Rectal smooth muscle tissue (tissue), 1 donor: Measurements from ENCODE around the gene LPP.

Source experiments
- H3K27ac ChIP-seq: one replicate; pipeline ENCODE4 v1.7.0; 2013; ENCODE audit warnings: low read depth, low read length, inconsistent platforms
- H3K27me3 ChIP-seq: one replicate; pipeline ENCODE4 v1.7.0; 2013; ENCODE audit warnings: low read length; ENCODE audit not compliant: control insufficient read depth, insufficient read depth
- H3K36me3 ChIP-seq: one replicate; pipeline ENCODE4 v1.7.0; 2013; ENCODE audit warnings: low read length; ENCODE audit not compliant: control insufficient read depth, insufficient read depth
- H3K4me1 ChIP-seq: one replicate; pipeline ENCODE4 v1.7.0; 2013; ENCODE audit warnings: low read length; ENCODE audit not compliant: control insufficient read depth, insufficient read depth
- H3K4me3 ChIP-seq: one replicate; pipeline ENCODE4 v1.7.0; 2013; ENCODE audit warnings: low read length
- H3K9ac ChIP-seq: one replicate; pipeline ENCODE4 v1.7.0; 2013; ENCODE audit warnings: low read length

Gene LPP

GRCh38 chr3:188546835-188547670 is 393.1 kb downstream of the LPP start:
- Histone ChIP-seq H3K4me3 (no peak overlapping the region), H3K27me3 (no peaks in the 10 kb centered on the region), H3K9ac (no peak overlapping the region), H3K36me3 (no peaks in the 10 kb centered on the region), H3K27ac (no peak overlapping the region), H3K4me1 (no peaks in the 10 kb centered on the region)

- H3K27ac ChIP-seq = no peak overlapping the region
- no peaks in the 10 kb centered on the region for H3K36me3 ChIP-seq
- H3K27me3 ChIP-seq = no peaks in the 10 kb centered on the region
- peaks cover 9% of the 10 kb centered on the region for H3K4me1 ChIP-seq
- H3K4me3 ChIP-seq = no peak overlapping the region
- H3K9ac ChIP-seq = no peak overlapping the region
These were observed 399.6 kb downstream of the LPP start for GRCh38 chr3:188553569-188553968.

DNA sequence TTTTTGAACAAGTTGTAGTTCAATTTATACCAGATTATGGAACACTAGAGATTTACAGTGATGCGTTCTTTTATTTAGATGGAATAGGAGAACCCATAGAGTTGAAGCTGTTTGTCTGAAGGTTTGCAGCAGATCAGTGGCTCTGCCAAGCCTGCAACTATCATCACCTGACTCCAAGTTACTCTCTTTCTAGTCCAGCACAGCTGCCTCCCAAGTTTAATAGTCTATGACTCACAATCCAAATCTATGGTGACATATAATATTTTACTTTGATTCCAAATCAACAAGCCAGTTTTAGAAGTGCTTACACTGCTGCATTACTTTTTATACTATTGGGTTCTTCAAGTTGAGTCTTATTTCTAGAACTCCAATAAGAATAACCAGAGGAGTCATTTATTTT is 400.4 kb downstream of the LPP start:
- Histone ChIP-seq H3K36me3 (no peaks in the 10 kb centered on the region), H3K9ac (no peak overlapping the region), H3K4me1 (peaks cover 9% of the 10 kb centered on the region), H3K27me3 (no peaks in the 10 kb centered on the region), H3K4me3 (no peak overlapping the region), H3K27ac (no peak overlapping the region)

DNA sequence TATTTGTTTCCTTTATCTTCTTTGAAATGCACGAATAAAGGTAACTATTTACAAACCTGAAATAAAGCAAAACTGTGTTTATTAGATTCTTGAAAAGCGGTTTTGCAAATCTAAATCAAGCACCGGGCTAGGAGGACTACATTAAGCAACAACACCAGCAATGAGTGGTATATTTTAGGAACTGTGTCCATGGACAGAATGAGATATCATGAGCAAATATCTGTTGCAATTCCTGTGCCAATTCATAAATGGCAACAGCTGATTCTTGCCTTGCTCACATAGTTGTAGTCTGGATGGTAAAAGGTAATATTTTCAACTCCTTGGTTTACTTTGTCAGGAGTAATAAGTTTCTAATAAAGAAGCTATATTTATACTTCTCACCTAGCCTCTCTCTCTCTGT is 403.3 kb downstream of the LPP start:
- Histone ChIP-seq H3K4me3 (no peak overlapping the region), H3K36me3 (no peaks in the 10 kb centered on the region), H3K27ac (no peak overlapping the region), H3K4me1 (peaks cover 16% of the 10 kb centered on the region), H3K9ac (no peak overlapping the region), H3K27me3 (no peaks in the 10 kb centered on the region)

- Histone ChIP-seq H3K4me1 (peaks cover 20% of the 10 kb centered on the region), H3K4me3 (no peak overlapping the region), H3K36me3 (no peaks in the 10 kb centered on the region), H3K27me3 (no peaks in the 10 kb centered on the region), H3K27ac (no peak overlapping the region), H3K9ac (no peak overlapping the region)
These were observed 404.6 kb downstream of the LPP start for GRCh38 chr3:188558343-188559071.

- Histone ChIP-seq H3K4me3 (no peak overlapping the region), H3K27me3 (no peaks in the 10 kb centered on the region), H3K4me1 (peaks cover 14% of the 10 kb centered on the region), H3K9ac (no peak overlapping the region), H3K27ac (no peak overlapping the region), H3K36me3 (no peaks in the 10 kb centered on the region)
These were observed 405.1 kb downstream of the LPP start for GRCh38 chr3:188559072-188559429.

- Histone ChIP-seq H3K4me1 (peaks cover 14% of the 10 kb centered on the region), H3K27ac (no peak overlapping the region)
These were observed 405.9 kb downstream of the LPP start for GRCh38 chr3:188559856-188560255.

DNA sequence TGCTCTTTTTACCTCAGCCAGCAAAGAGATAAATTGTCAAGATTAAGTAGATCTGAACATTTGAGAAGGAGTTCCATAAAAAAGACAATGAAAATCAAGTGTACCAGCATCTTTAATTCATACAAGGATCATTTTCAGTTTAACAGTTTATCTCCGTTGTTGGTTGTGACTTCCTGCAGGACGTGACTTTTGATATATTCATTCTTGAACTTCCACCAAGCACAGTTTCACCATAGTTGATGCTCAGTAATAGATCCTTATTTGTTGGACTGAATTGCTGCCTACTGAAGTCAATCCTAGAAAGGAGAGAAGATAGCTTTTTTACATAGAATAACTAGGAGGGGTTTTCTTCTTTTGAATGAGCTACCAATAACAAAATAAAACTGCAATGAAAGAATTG is 408.2 kb downstream of the LPP start:
- Histone ChIP-seq H3K27me3 (no peaks in the 10 kb centered on the region), H3K4me1 (peaks cover 13% of the 10 kb centered on the region), H3K4me3 (no peak overlapping the region), H3K27ac (no peak overlapping the region), H3K9ac (no peak overlapping the region), H3K36me3 (no peaks in the 10 kb centered on the region)

More at GRCh38 chr3:188559856-188560255, 405.9 kb downstream of the LPP start:
- Histone ChIP-seq H3K4me3 (no peak overlapping the region), H3K27me3 (no peaks in the 10 kb centered on the region), H3K9ac (no peak overlapping the region), H3K36me3 (no peaks in the 10 kb centered on the region)

DNA sequence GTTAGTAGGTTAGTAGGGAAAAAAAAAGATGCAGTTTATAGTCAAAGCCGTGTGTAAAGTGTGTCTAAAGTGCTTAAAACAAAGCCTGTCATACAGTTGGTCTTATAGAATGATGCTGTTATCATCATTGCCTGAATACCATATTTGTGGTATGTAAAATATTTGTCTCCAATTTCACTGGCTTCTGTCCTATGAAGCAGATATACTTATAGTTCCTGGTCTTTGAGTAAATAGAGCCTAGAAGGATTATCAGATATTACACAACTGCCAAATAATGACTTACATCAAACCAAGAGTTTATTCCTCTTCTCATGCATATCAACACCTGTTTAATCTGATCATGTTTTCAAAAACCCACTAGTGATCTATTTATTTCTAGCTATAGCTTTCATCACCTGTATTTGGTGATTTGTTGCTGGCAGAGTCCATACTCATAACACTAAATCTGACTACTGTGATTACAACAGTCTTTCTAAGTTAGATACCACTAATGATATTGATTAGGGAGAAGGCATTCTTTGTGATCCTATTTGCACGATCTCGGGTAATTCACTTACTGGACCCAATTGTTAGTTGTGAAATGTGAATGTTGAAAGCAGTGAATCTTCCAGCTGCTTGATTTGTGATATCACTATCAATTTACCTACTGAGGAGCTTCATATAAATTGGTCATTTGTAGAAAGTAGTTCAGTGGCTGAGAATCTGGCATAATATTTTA is 413.7 kb downstream of the LPP start:
- Histone ChIP-seq H3K4me1 (peaks cover 3% of the 10 kb centered on the region), H3K27me3 (no peaks in the 10 kb centered on the region), H3K9ac (no peak overlapping the region), H3K27ac (no peak overlapping the region), H3K36me3 (no peaks in the 10 kb centered on the region), H3K4me3 (no peak overlapping the region)

GRCh38 chr3:188568736-188569135 is 414.8 kb downstream of the LPP start:
- Histone ChIP-seq H3K9ac (no peak overlapping the region), H3K27ac (no peak overlapping the region), H3K4me1 (no peaks in the 10 kb centered on the region), H3K36me3 (no peaks in the 10 kb centered on the region), H3K27me3 (no peaks in the 10 kb centered on the region), H3K4me3 (no peak overlapping the region)

DNA sequence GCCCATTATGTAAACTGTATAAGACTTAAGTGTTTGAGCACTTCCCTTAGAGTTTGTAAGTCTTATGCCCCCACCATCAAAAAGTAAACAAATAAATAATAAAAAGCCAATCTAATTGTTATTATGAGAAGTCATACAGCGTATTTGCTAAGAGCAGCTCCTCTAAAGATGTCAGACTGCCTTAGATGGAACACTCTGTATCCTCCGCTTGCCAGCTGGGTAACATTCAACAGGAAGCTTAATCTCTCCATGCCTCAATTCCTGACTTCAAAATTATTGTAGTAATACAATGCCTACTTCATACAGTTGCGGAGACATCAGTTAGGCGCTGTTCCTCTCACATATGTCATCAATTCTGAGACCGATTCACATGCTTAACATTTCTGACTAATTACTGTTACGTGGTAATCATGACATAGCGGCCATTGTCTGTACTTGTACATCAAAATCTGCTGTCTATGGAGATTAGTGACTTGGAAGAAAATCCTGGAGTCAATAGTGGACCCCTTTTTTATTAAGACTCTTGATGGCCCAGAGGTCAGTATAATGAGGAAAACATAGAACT is 417.7 kb downstream of the LPP start:
- Histone ChIP-seq H3K27ac (no peak overlapping the region), H3K36me3 (no peaks in the 10 kb centered on the region), H3K4me1 (no peaks in the 10 kb centered on the region), H3K4me3 (no peak overlapping the region), H3K27me3 (no peaks in the 10 kb centered on the region), H3K9ac (no peak overlapping the region)

- peak overlapping the region; percentile 7 for H3K27ac ChIP-seq
- no peak overlapping the region for H3K9ac ChIP-seq
- no peak overlapping the region for H3K4me3 ChIP-seq
- peaks cover 5% of the 10 kb centered on the region for H3K4me1 ChIP-seq
- H3K36me3 ChIP-seq = no peaks in the 10 kb centered on the region
- no peaks in the 10 kb centered on the region for H3K27me3 ChIP-seq
These were observed 419.5 kb downstream of the LPP start for GRCh38 chr3:188573291-188573940.
